GM19455 (cell line): ENCODE results near the gene BTN1A1.
"Not testable (repeated sequence)": the region's sequence is repeated elsewhere in the genome, so short reads cannot be mapped to it uniquely, and the experiment has no call there.

Experiments used
- ATAC-seq: cut with Tn5 transposase; IDR thresholded peaks from one replicate; pipeline ENCODE4 v1.9.1; 2021; ENCODE audit not compliant: unreplicated experiment

BTN1A1 gene

DNA sequence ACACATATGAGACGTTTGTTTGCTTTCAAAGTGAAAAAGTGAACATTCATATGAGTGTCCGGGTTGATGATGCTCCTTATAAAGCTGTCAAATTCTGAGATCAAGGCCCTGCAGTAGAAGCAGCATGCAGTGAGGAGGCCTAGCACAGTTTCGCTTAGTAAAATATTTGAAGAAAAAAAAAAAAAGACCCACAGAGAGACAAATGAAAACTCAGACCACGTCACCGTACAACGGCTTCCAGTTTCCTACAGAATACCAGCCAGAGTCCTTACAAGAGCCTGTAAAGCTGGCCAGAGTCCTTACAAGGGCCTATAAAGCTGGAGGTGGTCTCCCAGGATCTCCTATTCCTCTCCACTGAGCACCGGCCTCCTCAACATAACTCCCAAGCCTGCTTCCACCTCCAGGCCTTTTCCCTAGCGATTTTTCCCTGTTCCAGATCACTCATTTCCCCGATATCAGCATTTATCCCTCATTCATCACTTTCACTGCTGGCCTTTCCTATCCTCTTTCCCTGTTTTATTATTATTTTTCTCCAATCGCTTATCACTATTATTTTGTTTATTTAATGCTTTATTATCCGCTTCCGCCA is 36.6 kb downstream of the BTN1A1 start:
- ATAC-seq = no peak

DNA sequence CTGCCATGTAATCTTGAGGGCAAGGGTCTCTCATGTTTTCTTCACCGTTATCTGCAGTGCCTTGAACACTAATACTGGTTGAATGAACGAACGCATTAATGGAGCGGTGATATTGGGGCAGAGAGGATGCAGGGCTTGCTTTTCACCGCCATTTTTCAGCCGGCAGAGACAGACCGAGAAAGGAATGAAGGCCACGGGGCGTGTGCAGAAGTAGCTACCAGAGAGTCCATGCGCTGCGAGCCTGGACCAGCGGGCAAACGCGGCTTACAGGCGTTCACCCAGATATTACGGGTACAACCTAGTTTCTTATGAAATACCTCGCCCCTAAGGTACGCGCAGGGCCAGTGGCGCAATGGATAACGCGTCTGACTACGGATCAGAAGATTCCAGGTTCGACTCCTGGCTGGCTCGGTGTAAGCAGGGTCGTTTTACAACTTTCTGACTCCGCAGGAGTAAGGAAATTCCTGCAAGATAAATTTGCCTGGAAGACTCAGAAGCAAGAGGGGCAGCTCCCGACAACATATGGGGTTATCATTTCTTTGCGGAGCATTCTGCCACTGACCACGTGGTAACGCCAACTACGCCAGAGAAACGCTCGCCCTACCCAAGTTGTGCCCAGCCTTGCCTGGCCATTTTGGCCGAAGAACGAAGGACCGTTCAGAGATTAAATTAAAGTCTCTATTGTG is 37.2 kb downstream of the BTN1A1 start:
- peak; percentile 31 for ATAC-seq

DNA sequence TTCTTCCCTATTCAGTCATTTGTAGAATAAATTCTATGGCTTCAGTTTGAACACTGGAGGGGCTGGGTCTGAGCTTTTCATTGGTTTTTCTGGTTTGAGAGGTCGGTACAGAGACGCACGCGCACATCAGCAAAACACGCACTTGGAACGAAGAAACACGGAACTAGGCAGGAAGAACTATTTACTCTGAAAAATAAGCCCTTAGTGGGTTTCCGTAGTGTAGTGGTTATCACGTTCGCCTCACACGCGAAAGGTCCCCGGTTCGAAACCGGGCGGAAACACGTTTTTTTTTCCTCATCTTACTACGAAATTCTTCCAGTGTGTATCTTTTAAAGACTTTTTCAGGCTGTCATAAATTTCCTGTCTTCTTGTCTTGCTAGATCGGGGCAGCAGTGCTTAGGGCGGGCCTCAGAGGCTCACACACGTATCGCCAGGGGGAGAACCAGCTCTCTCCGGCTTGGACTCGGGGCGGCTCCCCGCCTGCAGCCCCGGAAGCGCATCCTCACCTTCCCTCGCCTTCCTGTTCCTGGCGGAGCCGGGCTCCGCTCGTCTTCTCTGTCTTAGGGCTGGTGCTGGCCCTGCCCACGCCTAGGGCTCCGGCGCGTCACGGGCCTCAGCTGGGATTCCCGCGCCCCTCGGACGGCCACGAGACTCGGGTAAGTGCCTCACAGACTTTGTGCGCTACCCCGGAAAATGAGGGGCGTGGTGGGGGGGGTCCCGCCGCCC is 37.9 kb downstream of the BTN1A1 start, which contains the start of gene HMGN4:
Gene HMGN4, plus strand, starts transcription at position 521 of the 726 bp plus-strand sequence. CDS start 6,841 bp downstream, outside the sequence.
- peak; percentile 64 for ATAC-seq

DNA sequence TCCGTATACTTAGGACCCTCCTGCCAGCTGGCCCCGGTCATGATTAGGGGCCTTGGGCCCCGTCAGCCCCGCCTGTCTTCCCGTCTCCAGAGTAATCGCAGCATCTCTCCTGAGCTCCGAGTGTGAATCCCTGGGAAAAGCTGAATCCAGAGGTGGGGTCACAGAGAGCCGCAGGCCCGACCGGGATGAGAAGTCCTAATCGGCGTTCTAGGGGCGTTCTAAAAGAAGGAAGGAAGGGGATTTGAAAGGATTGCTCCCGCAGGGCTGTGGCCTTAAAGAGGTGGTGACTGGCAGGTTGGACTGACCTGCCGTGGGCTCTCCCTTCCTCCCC is 38.4 kb downstream of the BTN1A1 start:
- peak; percentile 7 for ATAC-seq

DNA sequence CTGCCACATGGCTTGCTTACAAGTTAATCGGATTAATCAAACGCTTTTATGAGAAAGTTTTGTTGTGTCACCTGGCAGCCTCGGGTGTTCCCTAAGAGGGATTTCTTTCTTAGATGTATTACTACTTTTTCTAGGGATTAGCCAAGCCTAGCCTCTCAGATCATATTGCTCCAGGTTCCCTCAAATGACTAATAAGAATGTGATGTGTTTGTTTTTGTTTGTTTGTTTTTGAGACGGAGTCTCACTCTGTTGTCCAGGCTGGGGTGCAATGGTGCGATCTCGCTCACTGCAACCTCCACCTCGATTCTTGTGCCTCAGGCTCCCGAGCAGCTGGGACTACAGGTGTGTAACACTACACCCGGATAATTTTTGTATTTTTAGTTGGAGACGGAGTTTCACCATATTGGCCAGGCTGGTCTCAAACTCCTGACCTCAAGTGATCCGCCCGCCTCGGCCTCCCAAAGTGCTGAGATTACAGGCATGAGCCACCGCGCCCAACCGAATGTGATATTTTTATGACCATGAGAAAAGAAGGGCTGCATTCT is 39.0 kb downstream of the BTN1A1 start:
- no peak for ATAC-seq

DNA sequence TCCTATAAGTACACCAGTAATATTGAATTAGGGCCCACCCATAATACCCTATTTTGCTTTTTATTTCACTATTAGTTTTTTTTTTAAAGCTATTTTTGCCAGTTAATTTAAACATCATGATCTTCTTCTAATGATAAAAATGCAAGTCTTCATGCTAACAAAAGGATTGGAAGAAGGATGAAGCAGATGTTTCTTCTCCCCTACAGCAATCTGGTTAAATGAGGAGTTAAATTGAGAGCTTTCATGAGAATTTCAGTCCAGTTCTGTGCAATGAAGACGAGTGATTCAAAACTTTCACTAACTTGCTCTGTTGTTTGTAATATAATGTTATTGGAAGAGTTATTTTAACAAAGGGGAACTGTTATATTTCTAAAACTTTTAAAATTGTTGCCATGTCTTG is 41.5 kb downstream of the BTN1A1 start:
- ATAC-seq = no peak

DNA sequence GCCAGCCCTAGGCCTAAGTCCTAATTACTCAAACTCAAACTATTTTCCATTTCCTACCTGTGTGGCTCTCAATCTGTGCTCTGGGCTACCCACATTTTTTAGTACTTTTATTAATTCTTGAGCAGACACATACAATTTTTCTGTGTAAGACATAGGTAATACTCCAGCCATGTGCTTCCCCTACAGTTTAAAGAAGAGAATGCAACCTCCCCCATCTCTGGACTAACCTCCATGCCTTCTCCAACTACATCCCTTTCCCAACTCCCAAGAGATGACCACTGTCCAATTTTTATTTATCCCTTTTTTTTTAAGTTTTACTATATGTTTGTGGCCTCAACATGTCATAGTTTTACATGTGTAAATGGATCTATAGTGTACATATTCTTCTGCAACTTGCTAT is 43.9 kb downstream of the BTN1A1 start:
- ATAC-seq = no peak

DNA sequence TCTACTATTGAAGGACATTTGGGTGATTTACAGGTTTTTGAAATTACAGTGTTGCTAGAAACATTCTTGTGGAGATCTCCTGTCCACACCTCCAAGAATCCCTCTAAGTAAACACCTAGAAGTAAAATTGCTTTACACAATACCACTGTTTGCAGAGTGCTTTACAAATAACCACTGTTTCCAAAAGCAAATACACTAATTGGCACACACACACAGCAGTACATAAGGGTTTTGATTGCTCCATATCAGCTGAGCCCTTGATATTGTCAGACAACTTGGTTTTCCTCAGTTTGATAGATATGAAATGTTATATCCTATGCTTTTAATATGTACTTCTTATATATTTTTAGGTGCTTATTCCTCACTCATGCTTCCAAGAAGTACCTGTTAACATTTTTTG is 44.4 kb downstream of the BTN1A1 start:
- ATAC-seq = no peak

DNA sequence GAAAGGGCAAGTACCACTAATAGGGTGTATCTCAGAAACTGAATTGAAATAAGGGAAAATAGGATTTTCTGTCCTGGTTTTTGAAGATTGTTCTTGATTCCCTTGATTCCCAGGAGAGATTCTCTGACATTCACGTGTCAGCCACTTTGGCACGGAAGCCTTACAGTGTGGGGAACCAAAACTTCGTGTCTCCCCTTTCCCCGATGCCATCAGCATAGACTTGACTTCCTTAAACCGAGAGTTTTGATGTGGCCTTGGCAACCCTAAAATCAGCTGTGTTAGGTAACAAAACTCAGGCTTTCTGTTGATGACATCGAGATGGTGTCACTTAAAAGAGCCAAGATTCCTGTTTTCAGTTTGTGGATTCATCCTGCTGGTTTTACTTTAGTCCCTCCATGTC is 45.5 kb downstream of the BTN1A1 start:
- ATAC-seq = no peak

DNA sequence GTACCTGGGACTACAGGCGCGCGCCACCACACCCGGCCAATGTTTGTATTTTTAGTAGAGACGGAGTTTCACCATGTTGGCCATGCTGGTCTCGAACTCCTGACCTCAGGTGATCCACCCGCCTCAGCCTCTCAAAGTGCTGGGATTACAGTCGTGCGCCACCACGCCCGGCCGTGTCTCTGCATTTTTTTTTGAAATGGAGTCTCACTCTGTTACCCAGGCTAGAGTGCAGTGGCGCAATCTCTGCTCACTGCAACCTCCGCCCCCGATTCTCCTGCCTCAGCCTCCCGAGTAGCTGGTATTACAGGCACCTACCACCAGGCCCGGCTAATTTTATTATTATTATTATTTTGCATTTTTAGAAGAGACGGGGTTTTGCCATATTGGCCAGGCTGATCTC is 47.3 kb downstream of the BTN1A1 start:
- not testable (repeated sequence) for ATAC-seq

DNA sequence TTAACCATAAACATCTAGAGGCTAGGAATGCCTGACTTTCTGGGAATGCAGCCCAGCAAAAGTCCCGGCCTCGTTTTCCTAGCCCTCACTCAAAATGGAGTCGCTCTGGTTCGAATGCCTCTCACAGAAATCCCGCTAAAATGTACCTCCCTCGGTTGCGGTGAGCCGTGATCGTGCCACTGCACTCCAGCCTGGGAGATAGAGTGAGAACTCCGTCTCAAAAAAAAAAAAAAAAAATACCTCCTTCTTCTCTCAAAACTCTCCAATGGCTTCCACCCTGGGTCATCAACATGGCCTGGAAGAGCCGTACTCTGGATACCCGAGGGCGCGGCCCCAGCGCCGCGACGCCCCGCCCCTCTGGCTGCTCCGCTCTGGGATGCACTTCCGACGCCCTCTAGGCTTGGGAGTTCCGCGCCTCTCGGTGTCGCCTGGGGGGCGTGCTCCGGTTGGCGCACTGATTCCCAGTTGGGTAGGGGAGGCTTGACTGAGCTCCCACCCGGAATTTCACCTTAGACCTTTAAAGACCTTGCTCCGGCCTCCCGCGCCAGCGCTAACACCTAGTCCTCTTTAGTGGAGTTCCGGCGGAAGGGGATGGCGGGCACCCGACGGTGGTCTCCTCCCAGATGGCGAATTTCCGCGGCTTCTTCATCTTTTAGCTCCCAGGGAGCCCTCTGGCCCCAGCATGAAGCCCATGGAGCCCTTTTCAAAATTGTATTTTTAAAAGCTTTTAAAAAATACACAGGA is 50.3 kb downstream of the BTN1A1 start:
- no peak for ATAC-seq

DNA sequence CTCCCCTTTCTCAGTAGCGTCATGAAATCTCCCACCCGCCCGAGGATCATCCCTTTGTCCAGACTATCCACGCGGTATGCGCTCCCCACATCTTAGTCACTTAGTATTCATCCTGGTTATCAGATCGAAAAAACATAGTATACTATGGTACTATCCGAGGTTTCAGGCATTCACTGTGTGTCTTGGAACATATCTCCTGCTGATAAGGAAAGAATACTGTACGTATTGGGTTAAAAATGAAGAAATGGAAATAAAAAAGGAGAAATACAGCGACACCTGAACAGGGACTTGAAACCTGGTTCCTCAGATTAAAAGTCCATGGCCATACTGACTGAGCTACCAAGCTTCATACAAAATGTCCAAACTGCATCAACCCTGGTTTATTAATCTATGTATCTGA is 52.1 kb downstream of the BTN1A1 start:
- no peak for ATAC-seq

DNA sequence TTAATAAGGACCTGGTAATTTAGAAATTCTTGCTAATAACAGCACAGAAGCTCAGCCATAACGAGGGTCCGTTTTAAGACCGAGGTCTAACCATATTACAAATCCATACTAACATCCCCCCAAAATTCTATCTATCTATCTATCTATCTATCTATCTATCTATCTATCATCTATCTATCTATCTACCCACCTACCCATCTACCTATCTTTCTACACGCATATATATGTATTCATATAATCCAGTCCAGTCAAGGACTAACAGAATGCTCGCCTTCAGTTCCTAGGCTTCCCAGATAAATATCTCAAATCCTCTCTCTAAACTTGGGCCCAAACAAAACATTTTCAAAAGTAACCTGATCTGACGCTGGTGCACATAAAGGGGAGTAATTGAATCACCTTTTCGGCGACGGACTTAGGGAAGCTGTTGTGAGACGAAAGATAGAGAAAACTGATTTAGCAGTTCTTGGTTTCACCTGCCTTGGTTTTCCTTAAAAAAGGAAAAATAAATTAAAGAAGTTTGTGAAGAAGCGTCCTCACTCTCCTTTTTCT is 52.6 kb downstream of the BTN1A1 start:
- ATAC-seq = no peak

DNA sequence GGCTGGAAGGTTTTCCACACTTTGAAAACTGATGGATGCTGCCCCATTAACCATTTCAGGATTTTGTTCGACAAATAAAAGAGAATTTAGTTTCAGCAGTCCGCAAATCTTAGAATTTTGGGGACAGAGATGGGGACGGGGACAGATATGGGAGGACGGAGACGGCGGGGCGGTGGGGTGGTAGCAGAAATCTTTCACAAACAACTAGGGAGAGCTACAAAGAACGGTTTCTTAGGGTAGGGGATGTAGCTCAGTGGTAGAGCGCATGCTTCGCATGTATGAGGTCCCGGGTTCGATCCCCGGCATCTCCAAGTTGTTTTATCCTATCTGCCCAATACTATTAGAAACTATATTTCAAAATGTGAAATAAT is 53.1 kb downstream of the BTN1A1 start:
- peak; percentile 31 for ATAC-seq

DNA sequence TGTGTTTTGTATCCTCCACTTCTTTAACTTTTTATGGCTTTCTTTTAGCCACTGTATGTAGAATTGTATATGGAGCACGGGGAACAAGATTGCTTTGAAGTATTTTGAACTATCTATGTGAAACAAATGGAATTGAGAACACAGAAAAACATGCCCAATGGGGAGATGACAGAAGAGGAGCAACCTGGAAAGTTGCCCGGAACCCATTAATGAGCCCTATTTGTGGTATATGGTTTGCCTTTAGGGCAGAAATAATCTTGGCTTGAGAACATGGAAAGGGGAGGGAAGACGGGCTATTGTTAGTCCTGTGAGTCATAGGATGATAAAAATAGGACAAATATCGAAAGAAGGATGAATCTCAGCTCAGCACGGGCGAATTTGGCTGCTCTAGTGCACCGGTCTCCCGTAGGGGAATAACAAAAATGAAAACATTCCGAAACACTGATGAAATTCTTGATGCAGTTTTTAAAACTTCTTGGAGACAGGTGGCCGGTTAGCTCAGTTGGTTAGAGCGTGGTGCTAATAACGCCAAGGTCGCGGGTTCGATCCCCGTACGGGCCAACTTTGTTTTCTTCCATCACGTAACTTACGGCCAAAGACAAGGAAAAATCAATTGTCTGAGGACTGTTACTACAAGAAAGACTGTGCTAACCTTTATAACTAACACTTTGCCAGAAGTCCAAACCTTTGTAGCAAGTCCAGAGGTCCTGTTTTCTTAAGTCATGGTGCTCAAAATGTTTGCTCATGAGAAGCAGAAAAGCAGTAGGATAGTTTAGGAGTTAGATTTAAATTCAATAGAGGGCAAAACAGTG is 53.7 kb downstream of the BTN1A1 start:
- no peak for ATAC-seq

DNA sequence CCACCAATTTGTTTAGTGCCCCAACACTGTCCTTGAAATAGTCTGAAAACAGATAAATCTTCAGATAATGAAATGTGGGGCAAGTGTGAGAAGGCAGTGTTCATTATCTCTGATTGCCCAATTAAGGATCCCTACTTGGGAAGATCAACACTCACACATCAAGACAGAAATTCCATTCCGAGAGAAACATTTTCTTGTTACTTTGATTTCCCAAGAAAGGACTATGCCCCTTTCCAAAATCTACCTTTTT is 54.3 kb downstream of the BTN1A1 start:
- ATAC-seq = no peak

DNA sequence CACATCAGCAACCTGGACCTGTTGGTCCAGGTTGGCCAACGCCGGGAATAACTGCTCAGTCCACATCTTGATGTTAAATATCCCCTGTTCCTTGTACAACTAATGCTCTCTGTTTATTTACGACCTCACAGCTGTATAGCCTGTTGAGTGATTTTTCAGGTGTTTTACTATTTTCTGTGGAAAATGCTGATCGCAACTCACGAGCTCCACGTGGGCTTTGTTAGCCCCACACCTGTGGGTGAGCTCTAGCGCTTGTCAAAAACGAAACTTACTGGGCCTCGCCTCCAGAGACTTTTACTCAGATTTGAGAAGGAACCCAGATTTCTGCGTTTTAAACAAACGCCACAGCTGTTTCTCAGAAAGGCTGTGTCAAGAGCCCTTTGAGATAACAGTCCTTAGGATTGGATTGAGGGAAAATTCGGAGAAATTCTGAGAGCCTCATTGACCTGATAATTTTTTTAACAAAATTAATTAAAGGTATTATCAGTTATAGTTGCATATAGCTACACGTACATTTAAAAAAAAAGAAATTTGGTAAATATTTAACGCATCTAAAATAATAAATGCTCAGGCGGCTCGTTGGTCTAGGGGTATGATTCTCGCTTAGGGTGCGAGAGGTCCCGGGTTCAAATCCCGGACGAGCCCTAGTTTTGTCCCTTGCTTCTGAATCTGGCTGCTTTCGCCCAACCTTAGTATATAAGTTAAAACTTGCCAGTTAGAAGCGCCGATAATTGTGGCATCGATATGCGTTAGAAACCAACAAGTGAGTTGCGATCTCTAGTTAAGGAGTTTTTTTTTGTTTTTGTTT is 54.8 kb downstream of the BTN1A1 start:
- ATAC-seq = no peak

DNA sequence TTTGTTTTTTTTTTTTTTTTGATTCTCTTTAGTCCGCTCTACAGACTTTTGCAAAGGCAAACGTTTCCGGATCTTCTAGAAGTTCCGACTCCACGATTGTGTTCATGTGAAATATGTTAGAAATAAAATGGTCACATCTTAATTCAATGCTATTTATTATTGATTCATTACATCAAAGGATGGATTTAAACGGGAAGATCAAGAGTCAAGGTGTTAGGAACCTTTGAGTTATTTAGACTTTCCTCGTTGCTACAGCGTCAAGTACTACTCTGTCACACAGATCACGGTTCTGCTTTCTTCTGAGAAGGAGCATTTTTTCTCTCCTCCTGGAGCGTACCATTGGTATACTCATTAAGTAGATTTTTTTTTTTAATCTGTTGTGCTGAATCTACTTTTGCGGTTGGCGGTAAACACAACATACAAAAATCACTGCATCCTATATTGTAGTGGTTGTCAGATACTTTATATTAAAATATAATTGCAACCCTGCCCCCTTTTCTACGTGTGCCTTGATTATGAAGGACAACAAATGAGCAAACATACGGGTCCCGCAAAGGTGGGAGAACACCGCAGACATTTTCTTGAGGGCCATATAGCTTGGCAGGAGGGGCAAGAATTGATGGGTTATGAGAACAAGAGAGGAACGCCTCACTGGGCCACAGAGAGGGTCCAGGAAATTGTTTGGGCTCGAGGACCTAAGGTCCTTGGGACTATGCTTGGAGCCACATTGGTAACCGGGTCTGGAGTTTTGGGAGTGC is 55.6 kb downstream of the BTN1A1 start:
- no peak for ATAC-seq
